Measurements from ENCODE around the gene NAALADL2.
"Not testable (repeated sequence)": the region's sequence is repeated elsewhere in the genome, so short reads cannot be mapped to it uniquely, and the experiment has no call there.

NAALADL2 gene

GRCh38 chr3:175153595-175153994 lies 294.5 kb downstream of the NAALADL2 start:
- H3K27ac ChIP-seq, result no peak overlapping the region
- TF ChIP-seq CTCF (conservative IDR thresholded peaks at IDR 0.05) (no peak), ZFX (IDR thresholded peaks at IDR 0.05) (no peak)

GRCh38 chr3:175155172-175155571 lies 296.0 kb downstream of the NAALADL2 start:
- TF ChIP-seq ZFX (IDR thresholded peaks at IDR 0.05) (no peak), CTCF (conservative IDR thresholded peaks at IDR 0.05) (no peak)
- peak overlapping the region; percentile 24; the same call in 1 of the 2 replicates for H3K27ac ChIP-seq

GRCh38 chr3:175159202-175159601 lies 300.1 kb downstream of the NAALADL2 start:
- TF ChIP-seq CTCF (conservative IDR thresholded peaks at IDR 0.05) (no peak), ZFX (IDR thresholded peaks at IDR 0.05) (no peak)
- no peak overlapping the region for H3K27ac ChIP-seq

- TF ChIP-seq CTCF (conservative IDR thresholded peaks at IDR 0.05) (no peak), ZFX (IDR thresholded peaks at IDR 0.05) (no peak)
- no peak overlapping the region for H3K27ac ChIP-seq
Measured at GRCh38 chr3:175161291-175161690, 302.2 kb downstream of the NAALADL2 start.

GRCh38 chr3:175163686-175164085 lies 304.6 kb downstream of the NAALADL2 start:
- TF ChIP-seq ZFX (IDR thresholded peaks at IDR 0.05) (no peak), CTCF (conservative IDR thresholded peaks at IDR 0.05) (no peak)

GRCh38 chr3:175173117-175173516 lies 314.0 kb downstream of the NAALADL2 start:
- not testable (repeated sequence) for H3K27ac ChIP-seq

More at GRCh38 chr3:175163686-175164085, 304.6 kb downstream of the NAALADL2 start:
- H3K27ac ChIP-seq, result no peak overlapping the region

GRCh38 chr3:175176556-175176955 lies 317.4 kb downstream of the NAALADL2 start:
- no peak overlapping the region for H3K27ac ChIP-seq
- no peak for TF ChIP-seq ZFX (IDR thresholded peaks at IDR 0.05)
- no peak for TF ChIP-seq CTCF (conservative IDR thresholded peaks at IDR 0.05)

- TF ChIP-seq ZFX (IDR thresholded peaks at IDR 0.05) (no peak), CTCF (conservative IDR thresholded peaks at IDR 0.05) (no peak)
- no peak overlapping the region for H3K27ac ChIP-seq
Measured at GRCh38 chr3:175179055-175179454, 319.9 kb downstream of the NAALADL2 start.
